Measurements from ENCODE around the gene ERBB3.

Gene ERBB3

GRCh38 chr12:56086608-56087007 lies 6.6 kb downstream of the ERBB3 start:
- H3K4me3 ChIP-seq (ENCODE audit: low read depth, low read length), result no peak overlapping the region
- TF ChIP-seq CTCF (IDR thresholded peaks at IDR 0.05; ENCODE audit: low read depth, low read length, missing control alignments), result no peak
- DNase-seq (ENCODE audit: low read depth), result no peak
- in situ Hi-C loops (cut with HindIII; ENCODE audit: low sequenced_read_pairs), result no loop called here

GRCh38 chr12:56087220-56087619 lies 7.3 kb downstream of the ERBB3 start:
- H3K4me3 ChIP-seq (ENCODE audit: low read depth, low read length), result no peak overlapping the region
- DNase-seq (ENCODE audit: low read depth), result no peak
- TF ChIP-seq CTCF (IDR thresholded peaks at IDR 0.05; ENCODE audit: low read depth, low read length, missing control alignments), result no peak
- in situ Hi-C loops (cut with HindIII; ENCODE audit: low sequenced_read_pairs), result no loop called here

GRCh38 chr12:56097738-56098137 lies 17.8 kb downstream of the ERBB3 start:
- H3K4me3 ChIP-seq (ENCODE audit: low read depth, low read length), result no peak overlapping the region
- in situ Hi-C loops (cut with HindIII; ENCODE audit: low sequenced_read_pairs), result no loop called here
- no peak for TF ChIP-seq CTCF (IDR thresholded peaks at IDR 0.05; ENCODE audit: low read depth, low read length, missing control alignments)
- DNase-seq (ENCODE audit: low read depth), result no peak

GRCh38 chr12:56098592-56098991 lies 18.6 kb downstream of the ERBB3 start:
- no peak for TF ChIP-seq CTCF (IDR thresholded peaks at IDR 0.05; ENCODE audit: low read depth, low read length, missing control alignments)
- no peak for DNase-seq (ENCODE audit: low read depth)
- H3K4me3 ChIP-seq (ENCODE audit: low read depth, low read length), result no peak overlapping the region
- in situ Hi-C loops (cut with HindIII; ENCODE audit: low sequenced_read_pairs), result no loop called here

GRCh38 chr12:56099787-56100186 lies 19.8 kb downstream of the ERBB3 start:
- in situ Hi-C loops (cut with HindIII; ENCODE audit: low sequenced_read_pairs), result no loop called here
- H3K4me3 ChIP-seq (ENCODE audit: low read depth, low read length), result no peak overlapping the region
- DNase-seq (ENCODE audit: low read depth), result no peak
- no peak for TF ChIP-seq CTCF (IDR thresholded peaks at IDR 0.05; ENCODE audit: low read depth, low read length, missing control alignments)

- DNase-seq (ENCODE audit: low read depth), result no peak
- TF ChIP-seq CTCF (IDR thresholded peaks at IDR 0.05; ENCODE audit: low read depth, low read length, missing control alignments), result no peak
- in situ Hi-C loops (cut with HindIII; ENCODE audit: low sequenced_read_pairs), result no loop called here
- H3K4me3 ChIP-seq (ENCODE audit: low read depth, low read length), result no peak overlapping the region
Observed at GRCh38 chr12:56101045-56101444, 21.1 kb downstream of the ERBB3 start.

GRCh38 chr12:56102683-56103065 lies 22.7 kb downstream of the ERBB3 start:
- H3K4me3 ChIP-seq (ENCODE audit: low read depth, low read length), result no peak overlapping the region
- DNase-seq (ENCODE audit: low read depth), result no peak
- TF ChIP-seq CTCF (IDR thresholded peaks at IDR 0.05; ENCODE audit: low read depth, low read length, missing control alignments), result no peak
- in situ Hi-C loops (cut with HindIII; ENCODE audit: low sequenced_read_pairs), result no loop called here
